NCI-H128 (cell line): ENCODE results near the gene LARGE1.

Source experiments
- DNase-seq: peaks from one replicate; lab custom pipeline; 2025; ENCODE audit not compliant: unreplicated experiment; lab: John Stamatoyannopoulos, UW

Gene LARGE1

GRCh38 chr22:33886696-33887095 is 33.6 kb downstream of the LARGE1 start:
- DNase-seq, result no peak

GRCh38 chr22:33884829-33885228 is 35.4 kb downstream of the LARGE1 start:
- no peak for DNase-seq

- no peak for DNase-seq
Observed at GRCh38 chr22:33883961-33884808, 36.1 kb downstream of the LARGE1 start.

GRCh38 chr22:33883561-33883960 is 36.7 kb downstream of the LARGE1 start:
- DNase-seq, result no peak

GRCh38 chr22:33882991-33883390 is 37.3 kb downstream of the LARGE1 start:
- DNase-seq, result no peak

- no peak for DNase-seq
Observed at GRCh38 chr22:33880986-33881385, 39.3 kb downstream of the LARGE1 start.

- DNase-seq, result no peak
Observed at GRCh38 chr22:33879796-33880195, 40.5 kb downstream of the LARGE1 start.

- DNase-seq, result no peak
Observed at GRCh38 chr22:33875316-33875715, 45.0 kb downstream of the LARGE1 start.

GRCh38 chr22:33874206-33874605 is 46.1 kb downstream of the LARGE1 start:
- no peak for DNase-seq

GRCh38 chr22:33873666-33874065 is 46.6 kb downstream of the LARGE1 start:
- DNase-seq, result no peak

- DNase-seq, result no peak
Observed at GRCh38 chr22:33873186-33873585, 47.1 kb downstream of the LARGE1 start.

- DNase-seq, result no peak
Observed at GRCh38 chr22:33871935-33872334, 48.3 kb downstream of the LARGE1 start.

GRCh38 chr22:33869946-33870345 is 50.3 kb downstream of the LARGE1 start:
- no peak for DNase-seq

GRCh38 chr22:33867971-33868370 is 52.3 kb downstream of the LARGE1 start:
- DNase-seq, result no peak

GRCh38 chr22:33867118-33867866 is 53.0 kb downstream of the LARGE1 start:
- DNase-seq, result no peak

GRCh38 chr22:33866511-33866910 is 53.8 kb downstream of the LARGE1 start:
- no peak for DNase-seq

GRCh38 chr22:33865996-33866395 is 54.3 kb downstream of the LARGE1 start:
- no peak for DNase-seq

- no peak for DNase-seq
Observed at GRCh38 chr22:33865248-33865647, 55.0 kb downstream of the LARGE1 start.

GRCh38 chr22:33864723-33865130 is 55.5 kb downstream of the LARGE1 start:
- no peak for DNase-seq

- no peak for DNase-seq
Observed at GRCh38 chr22:33861216-33861875, 58.9 kb downstream of the LARGE1 start.

- DNase-seq, result no peak
Observed at GRCh38 chr22:33860386-33860785, 59.9 kb downstream of the LARGE1 start.

GRCh38 chr22:33859311-33859710 is 61.0 kb downstream of the LARGE1 start:
- DNase-seq, result no peak
